Activated T-cell treated with anti-CD3 and anti-CD28 coated beads, Interleukin-2, amount 50 U/mL, for 4 hours (primary cell): ENCODE results near the gene TTC4. TPM values are rescaled to one million over a fixed set of nuclear protein-coding genes. Genes with fewer than 3 reads are reported as not detected.

Experiments used
- ATAC-seq, 2 donors: fragments of 200-7000 bp; cut with Tn5 transposase; one replicate each; pipeline ENCODE4 v1.10.0; 2021
- DNase-seq: peaks from one replicate; pipeline ENCODE4 v3.0.0-alpha.2; 2020
- H3K27me3 Mint-ChIP-seq: one replicate; pipeline ENCODE4 v1.8.0; 2021; ENCODE audit warnings: low read depth, mixed read lengths
- H3K36me3 Mint-ChIP-seq: one replicate; pipeline ENCODE4 v1.8.0; 2022; ENCODE audit warnings: mixed read lengths; ENCODE audit not compliant: insufficient read depth
- H3K4me1 Mint-ChIP-seq: one replicate; pipeline ENCODE4 v1.8.0; 2021; ENCODE audit warnings: low read depth, mixed read lengths
- H3K4me3 Mint-ChIP-seq: one replicate; pipeline ENCODE4 v1.8.0; 2021; ENCODE audit warnings: mild to moderate bottlenecking, moderate library complexity, mixed read lengths
- H3K9me3 Mint-ChIP-seq: one replicate; pipeline ENCODE4 v1.8.0; 2021; ENCODE audit warnings: mixed read lengths
- total RNA-seq, 3 donors: library from RNA; stranded (reverse); gene quantifications; one replicate each; pipeline ENCODE4 v1.2.1, GENCODE V29; 2021

The TTC4 gene, protein sequence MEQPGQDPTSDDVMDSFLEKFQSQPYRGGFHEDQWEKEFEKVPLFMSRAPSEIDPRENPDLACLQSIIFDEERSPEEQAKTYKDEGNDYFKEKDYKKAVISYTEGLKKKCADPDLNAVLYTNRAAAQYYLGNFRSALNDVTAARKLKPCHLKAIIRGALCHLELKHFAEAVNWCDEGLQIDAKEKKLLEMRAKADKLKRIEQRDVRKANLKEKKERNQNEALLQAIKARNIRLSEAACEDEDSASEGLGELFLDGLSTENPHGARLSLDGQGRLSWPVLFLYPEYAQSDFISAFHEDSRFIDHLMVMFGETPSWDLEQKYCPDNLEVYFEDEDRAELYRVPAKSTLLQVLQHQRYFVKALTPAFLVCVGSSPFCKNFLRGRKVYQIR
- 10 to 100 TPM; 52.5 to 61.2 (median 59.6) TPM for total RNA-seq

DNA sequence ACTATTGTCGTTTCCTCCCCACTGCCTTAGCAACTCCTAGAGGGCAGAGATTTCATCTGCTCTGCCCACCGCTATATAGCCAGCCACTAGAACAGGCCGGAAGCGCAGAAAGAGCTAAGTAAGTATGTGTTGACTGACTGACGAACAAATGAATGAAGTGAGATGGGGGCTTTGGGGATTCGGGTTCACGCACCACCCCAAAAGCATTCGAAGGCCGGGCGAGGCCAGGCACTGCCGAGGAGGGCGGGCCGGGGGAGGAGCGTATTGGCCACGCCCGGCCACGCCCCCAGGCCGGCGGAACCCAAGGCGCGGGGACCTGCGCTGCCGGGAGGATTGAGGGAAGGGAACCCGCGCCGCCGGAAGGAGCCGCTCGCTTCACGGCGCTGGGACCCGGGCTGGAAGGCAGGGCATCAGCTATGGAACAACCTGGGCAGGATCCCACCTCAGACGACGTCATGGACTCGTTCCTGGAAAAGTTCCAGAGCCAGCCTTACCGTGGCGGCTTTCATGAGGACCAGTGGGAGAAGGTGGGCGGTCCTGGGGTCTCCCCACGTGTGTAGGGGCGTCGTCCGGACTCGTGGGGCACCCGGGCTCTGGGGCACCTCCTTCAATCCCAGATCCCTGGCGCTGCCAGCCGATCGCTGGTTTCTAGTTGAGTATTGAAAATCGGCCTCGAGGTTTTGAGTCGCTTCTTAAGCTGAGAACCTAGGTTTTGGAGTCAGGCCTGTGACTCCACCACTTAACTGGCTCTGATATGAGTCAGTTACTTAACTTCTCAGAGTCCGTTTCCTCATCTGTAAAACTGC, at the start of gene TTC4:
TTC4 (plus strand) TSS at position 369 of the 806 bp plus-strand sequence; CDS start at position 417, 48 bp downstream.
- peaks cover 22% of the 10 kb centered on the region for H3K36me3 Mint-ChIP-seq
- no peaks in the 10 kb centered on the region for H3K9me3 Mint-ChIP-seq
- H3K27me3 Mint-ChIP-seq: no peaks in the 10 kb centered on the region
- H3K4me3 Mint-ChIP-seq: peak within 1 kb of the TSS; percentile 90
- peaks cover 30% of the 10 kb centered on the region for H3K4me1 Mint-ChIP-seq
- DNase-seq (peak; percentile 80), ATAC-seq (peak; percentile 89 to 93)

DNA sequence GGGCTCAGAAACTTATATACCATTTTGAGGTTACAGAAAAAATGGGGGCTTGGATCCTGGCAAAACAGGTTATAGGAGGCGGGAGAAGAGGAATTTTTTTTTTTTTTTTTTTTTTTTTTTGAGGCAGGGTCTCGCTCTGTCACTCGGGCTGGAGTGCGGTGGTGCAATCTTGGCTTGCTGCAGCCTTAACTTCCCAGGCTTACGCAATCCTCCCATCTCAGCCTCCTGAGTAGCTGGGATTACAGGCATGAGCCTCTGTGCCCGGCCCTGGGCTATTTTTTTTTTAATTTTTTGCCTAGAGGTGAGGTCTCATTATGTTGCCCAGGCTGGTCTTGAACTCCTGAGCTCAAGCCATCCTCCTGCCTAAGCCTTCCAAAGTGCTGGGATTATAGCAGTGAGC, 49.3 kb upstream of the TTC4 start:
- no peaks in the 10 kb centered on the region for H3K4me1 Mint-ChIP-seq
- H3K4me3 Mint-ChIP-seq: no peak overlapping the region

DNA sequence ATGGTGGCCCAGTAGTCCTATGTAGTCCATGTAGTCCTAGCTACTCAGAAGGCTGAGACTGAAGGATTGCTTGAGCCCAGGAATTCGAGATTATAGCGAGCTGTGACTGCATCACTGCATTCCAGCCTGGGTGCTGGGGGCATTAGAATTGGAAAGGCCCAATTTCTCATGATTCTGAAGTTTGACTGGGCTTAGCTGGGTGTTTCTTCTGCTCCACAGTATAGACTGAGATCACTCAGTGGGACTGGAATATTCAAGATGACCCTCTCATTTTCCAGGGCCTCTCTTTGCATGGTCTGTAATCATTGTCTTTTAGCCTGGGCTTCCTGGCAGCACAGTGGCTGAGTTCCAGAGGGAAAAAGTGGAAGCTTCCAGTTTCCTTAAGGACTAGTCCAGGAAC, 47.9 kb upstream of the TTC4 start:
- Mint-ChIP-seq H3K9me3 (no peaks in the 10 kb centered on the region), H3K27me3 (peaks cover 2% of the 10 kb centered on the region), H3K4me1 (peaks cover 6% of the 10 kb centered on the region), H3K4me3 (no peak overlapping the region), H3K36me3 (no peaks in the 10 kb centered on the region)
- DNase-seq (no peak), ATAC-seq (no peak)

More for the DNA sequence above, 49.3 kb upstream of the TTC4 start:
- Mint-ChIP-seq H3K9me3 (no peaks in the 10 kb centered on the region), H3K27me3 (peaks cover 2% of the 10 kb centered on the region), H3K36me3 (no peaks in the 10 kb centered on the region)
- no peak for ATAC-seq
- no peak for DNase-seq

DNA sequence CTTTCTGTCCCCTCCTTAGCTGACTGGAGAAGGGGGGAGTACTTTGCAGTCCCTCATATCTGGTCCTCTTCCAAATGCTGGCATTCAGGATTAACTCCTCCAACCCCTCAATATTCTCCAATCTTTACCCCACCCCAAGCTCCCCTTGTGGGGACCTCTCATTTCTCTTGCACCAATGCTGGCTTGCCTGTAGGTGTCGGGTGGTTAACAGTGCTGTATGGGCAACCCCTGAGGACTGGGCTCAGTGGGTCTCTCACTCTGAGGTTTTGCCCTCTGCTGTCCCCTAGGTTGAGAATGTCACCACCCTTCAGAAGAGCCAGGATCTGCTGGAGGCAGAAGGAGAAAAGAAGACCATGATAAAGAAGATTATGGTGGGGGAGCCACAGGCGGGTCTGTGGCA, 47.1 kb upstream of the TTC4 start:
- Mint-ChIP-seq H3K27me3 (peaks cover 2% of the 10 kb centered on the region), H3K4me1 (peaks cover 6% of the 10 kb centered on the region), H3K4me3 (no peak overlapping the region), H3K36me3 (no peaks in the 10 kb centered on the region), H3K9me3 (no peaks in the 10 kb centered on the region)
- DNase-seq (no peak), ATAC-seq (no peak)

DNA sequence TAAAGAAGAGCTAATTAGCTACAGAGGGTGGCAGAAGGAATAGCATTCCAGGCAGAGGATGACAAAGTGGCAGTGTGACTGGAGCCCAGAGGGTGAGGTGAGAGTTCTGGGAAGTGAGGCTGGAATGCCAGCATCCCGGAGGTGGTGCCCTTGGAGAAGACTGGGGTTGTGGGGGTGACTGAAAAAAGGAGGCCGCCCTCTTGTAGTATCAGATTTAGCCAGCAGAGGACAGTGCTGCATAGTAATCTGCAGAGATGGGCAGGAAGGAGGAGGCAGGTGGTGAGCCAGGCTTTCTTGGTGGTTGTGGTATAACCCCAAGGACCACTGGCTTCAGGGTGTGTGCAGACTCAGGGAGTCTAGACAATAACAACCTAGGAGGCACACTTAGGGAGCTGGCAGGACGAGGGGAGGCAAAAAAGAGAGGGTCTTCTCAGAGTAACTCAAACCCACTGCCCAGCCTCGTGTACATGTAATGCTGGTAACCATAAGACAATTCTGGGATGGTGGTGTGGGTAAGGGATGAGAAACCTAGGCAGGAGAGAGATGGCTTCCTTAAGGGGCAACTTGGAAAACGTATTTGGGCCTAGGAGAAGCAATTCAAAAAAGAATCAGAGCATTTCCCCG, 43.6 kb upstream of the TTC4 start:
- DNase-seq: peak; percentile 51
- ATAC-seq: peak; percentile 90 to 96
- H3K9me3 Mint-ChIP-seq: no peaks in the 10 kb centered on the region
- H3K4me1 Mint-ChIP-seq: peaks cover 6% of the 10 kb centered on the region
- H3K4me3 Mint-ChIP-seq: no peak overlapping the region
- H3K36me3 Mint-ChIP-seq: no peaks in the 10 kb centered on the region
- H3K27me3 Mint-ChIP-seq: no peaks in the 10 kb centered on the region

DNA sequence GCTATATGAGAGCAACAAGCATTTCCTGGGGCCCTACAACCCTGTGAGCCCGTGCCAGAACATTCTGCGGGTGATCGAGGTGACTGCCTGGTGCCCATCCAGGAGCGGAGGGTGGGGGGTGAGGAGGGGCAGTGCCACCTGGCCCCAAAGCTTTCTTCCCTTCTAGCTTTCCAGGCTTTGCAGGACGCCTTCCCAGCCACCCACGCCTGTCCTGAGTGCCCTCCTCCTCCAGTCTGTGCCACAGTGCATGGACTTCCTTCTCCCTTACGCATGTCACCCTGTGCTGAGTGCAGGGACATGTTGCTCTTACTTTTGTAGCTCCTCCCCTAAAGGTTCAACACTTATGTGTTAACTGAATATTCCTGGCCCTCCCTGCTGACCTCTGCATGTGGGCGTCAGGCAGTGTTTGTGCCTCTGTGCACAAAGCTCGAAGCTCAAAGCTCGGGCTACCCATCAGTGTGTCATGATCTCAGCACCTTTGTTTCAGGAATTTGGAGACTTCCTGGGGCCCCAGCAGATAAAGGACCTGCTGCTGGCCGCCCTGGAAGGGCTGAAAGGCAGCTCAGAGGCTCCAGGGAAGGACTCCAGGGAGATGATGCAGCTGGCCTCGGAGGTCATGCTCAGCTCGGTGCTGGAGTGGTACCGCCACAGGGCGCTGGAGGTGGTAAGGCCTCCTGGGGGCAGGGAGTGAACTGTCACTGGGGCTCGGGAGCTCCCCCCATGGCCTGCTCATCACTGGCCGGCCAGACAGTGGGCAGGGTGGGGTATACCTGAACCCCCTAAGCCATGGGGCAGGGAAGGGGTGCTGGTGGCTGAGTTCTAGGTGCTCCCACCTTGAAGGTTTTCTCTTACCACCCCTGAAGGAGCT, 36.7 kb upstream of the TTC4 start:
- Mint-ChIP-seq H3K27me3 (no peaks in the 10 kb centered on the region), H3K4me3 (no peak overlapping the region), H3K9me3 (no peaks in the 10 kb centered on the region), H3K36me3 (no peaks in the 10 kb centered on the region), H3K4me1 (no peaks in the 10 kb centered on the region)
- DNase-seq (no peak), ATAC-seq (no peak)

DNA sequence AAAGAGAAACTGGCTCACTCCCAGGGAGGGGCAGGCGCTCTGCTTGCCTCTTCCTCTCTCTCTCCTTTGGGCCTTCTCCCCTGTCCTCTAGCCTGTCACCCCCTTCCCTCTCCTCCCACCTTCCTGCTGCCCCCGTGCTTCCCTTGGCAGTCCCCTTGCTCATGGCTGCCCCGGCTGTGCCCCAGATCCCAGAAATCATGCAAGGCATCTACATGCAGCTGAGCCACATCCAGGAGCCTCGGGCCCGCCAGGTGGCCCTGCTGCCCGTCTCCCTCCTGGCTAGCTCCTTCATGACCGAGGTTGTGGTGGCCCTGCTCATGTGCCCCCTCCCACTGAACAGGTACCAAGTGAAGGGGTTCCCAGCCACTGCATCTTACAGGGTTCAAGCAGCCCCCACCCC, 36.0 kb upstream of the TTC4 start:
- no peak for DNase-seq
- Mint-ChIP-seq H3K27me3 (no peaks in the 10 kb centered on the region), H3K4me1 (no peaks in the 10 kb centered on the region), H3K4me3 (no peak overlapping the region), H3K9me3 (no peaks in the 10 kb centered on the region), H3K36me3 (no peaks in the 10 kb centered on the region)
- no peak for ATAC-seq

DNA sequence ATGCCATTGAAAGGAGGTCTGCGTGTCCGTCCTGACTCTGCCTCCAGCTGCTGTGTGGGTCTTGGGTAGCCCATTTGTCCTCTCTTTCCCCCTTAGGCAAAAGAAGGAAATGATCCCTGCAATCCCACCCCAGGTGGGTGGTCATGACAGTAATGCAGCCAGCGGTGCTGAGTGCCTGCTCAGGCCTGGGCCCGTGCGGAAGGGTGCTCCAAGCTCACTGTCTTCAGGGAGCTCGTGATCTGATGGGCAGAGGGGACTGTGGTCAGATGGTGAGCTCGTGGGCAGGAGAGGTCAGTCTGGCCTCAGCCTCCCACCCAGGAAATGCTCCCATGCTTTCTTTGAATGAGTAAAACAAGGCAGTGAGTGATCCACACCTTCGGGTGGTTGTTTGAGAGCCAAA, 35.3 kb upstream of the TTC4 start:
- H3K27me3 Mint-ChIP-seq: no peaks in the 10 kb centered on the region
- DNase-seq (no peak), ATAC-seq (no peak)
- no peaks in the 10 kb centered on the region for H3K9me3 Mint-ChIP-seq
- no peaks in the 10 kb centered on the region for H3K4me1 Mint-ChIP-seq
- no peak overlapping the region for H3K4me3 Mint-ChIP-seq
- H3K36me3 Mint-ChIP-seq: no peaks in the 10 kb centered on the region

DNA sequence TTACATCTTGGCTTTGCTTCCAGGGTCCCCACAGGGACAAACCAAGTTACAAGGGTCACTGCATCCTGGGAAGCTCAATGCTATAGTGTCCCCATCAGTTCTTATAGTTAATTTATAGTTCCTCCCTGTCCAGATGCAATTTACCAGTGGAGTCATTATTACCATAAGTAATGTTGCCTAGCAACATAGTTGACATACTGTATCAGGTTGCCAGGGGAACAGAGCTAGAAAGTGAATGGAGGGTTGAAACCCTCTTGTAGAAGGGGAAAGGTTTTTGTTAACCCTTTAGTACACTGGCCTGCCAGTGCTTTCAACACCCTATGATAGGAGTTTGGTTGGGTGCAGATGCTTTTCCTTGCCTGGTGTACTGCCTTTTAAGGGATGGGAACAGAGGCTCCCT, 34.3 kb upstream of the TTC4 start:
- Mint-ChIP-seq H3K4me1 (no peaks in the 10 kb centered on the region), H3K36me3 (no peaks in the 10 kb centered on the region)

DNA sequence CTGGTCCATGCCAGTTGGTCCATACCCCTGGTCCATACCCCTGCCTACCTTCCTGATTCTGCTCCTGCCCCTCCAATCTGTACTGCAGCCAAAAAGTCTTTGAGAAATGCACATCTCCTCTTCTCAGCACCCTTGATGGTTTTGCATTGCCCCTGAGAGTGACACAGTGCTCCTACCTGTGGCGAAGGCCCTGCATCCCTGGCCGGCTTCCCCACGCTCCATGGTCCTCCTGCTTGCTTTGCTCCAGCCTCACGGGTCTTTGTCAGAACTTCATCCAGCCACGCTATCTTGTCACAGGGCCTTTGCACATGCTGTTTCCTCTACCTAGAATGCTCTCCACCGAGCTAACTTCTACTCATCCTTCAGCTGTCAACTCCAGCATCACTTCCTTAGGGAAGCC, 32.2 kb upstream of the TTC4 start:
- Mint-ChIP-seq H3K27me3 (no peaks in the 10 kb centered on the region), H3K9me3 (no peaks in the 10 kb centered on the region), H3K36me3 (no peaks in the 10 kb centered on the region), H3K4me1 (no peaks in the 10 kb centered on the region), H3K4me3 (no peak overlapping the region)
- ATAC-seq: no peak
- DNase-seq: no peak

More for the DNA sequence above, 34.3 kb upstream of the TTC4 start:
- peak in 1 of 2 donors; percentile 23 for ATAC-seq
- DNase-seq: no peak
- no peak overlapping the region for H3K4me3 Mint-ChIP-seq
- H3K27me3 Mint-ChIP-seq: no peaks in the 10 kb centered on the region
- no peaks in the 10 kb centered on the region for H3K9me3 Mint-ChIP-seq

DNA sequence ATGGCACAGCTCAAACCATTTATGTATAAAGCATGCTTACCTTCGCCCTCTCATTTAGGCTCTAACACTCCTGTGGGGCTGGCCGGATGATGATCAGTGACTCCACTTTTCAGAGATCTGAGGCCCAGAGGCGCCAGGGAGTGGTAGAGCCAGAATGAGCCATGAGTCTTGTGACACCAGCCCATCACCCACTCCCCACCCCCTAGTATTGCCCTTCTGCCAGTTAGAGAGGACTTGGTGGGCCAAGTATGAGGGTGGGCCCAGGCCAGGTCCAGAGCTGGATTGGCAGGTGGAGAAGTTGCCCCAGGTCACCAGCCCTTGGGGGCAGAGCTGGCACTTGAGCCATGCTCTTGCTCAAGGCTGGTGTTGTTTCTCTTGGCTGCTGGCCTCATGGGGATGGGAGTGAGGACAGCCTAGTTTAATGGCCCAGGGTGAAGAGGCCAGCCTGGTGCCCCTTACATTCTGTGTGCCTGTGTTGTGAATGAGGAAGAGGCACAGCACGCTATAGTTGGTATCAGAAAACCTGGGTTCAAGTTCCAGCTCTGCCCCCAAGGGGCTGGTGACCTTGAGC, 30.2 kb upstream of the TTC4 start:
- H3K36me3 Mint-ChIP-seq: no peaks in the 10 kb centered on the region
- H3K4me3 Mint-ChIP-seq: no peak overlapping the region
- DNase-seq (no peak), ATAC-seq (no peak)
- H3K27me3 Mint-ChIP-seq: peaks cover 2% of the 10 kb centered on the region
- H3K4me1 Mint-ChIP-seq: no peaks in the 10 kb centered on the region
- H3K9me3 Mint-ChIP-seq: no peaks in the 10 kb centered on the region

DNA sequence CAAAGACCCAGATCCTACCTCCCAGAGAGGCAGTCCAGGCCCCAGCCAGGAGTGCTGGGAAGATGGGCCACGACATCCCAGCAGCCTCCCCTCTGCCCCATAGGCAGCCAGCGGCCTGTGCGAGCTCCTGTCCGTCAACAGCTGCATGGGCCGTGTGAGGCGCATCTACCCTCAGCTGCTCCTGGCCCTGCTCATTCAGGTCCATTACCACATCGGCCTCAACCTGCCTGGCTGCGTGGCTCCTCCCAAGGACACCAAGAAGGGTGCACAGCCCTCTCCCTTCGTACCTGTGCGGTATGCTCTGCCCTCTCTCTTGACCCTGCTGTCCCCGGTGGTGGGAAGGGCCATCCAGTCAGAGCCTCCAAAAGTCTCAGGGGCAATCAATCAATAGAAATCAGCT, 29.5 kb upstream of the TTC4 start:
- no peak for DNase-seq
- no peaks in the 10 kb centered on the region for H3K9me3 Mint-ChIP-seq
- no peaks in the 10 kb centered on the region for H3K4me1 Mint-ChIP-seq
- H3K4me3 Mint-ChIP-seq: no peak overlapping the region
- H3K36me3 Mint-ChIP-seq: no peaks in the 10 kb centered on the region
- no peak for ATAC-seq
- peaks cover 2% of the 10 kb centered on the region for H3K27me3 Mint-ChIP-seq

DNA sequence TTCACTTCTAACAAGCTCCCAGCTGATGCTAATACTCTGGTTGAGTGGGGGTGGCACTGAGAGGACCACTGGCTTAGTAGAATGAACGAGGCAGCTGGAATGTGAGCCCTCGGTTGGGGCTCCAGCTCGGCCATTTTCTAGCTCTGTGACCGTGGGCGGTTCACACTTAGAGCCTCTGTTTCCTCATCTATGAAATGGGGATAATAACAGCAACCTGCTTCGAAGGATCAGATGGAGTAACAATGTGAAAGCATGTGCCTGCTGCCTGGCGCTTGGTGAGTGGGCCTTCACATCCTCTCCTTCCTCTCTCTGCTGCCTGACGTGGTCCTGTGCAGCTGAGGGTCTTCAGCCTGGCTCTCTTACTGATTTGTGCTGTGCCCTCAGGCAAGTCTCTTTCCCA, 20.9 kb upstream of the TTC4 start:
- H3K36me3 Mint-ChIP-seq: no peaks in the 10 kb centered on the region
- no peak overlapping the region for H3K4me3 Mint-ChIP-seq
- H3K27me3 Mint-ChIP-seq: peaks cover 13% of the 10 kb centered on the region
- ATAC-seq (no peak), DNase-seq (no peak)
- no peaks in the 10 kb centered on the region for H3K9me3 Mint-ChIP-seq
- H3K4me1 Mint-ChIP-seq: peaks cover 3% of the 10 kb centered on the region
